H1 (cell line): ENCODE data around the gene HOXD10. TPM values are rescaled to one million over a fixed set of nuclear protein-coding genes. Genes with fewer than 3 reads are reported as not detected.

Experiments
- CTCF ChIA-PET: fragments of 300-600 bp; sonication (Branson Sonifier 250); formaldehyde crosslinking; loops from one replicate; lab custom pipeline; 2021; ENCODE audit not compliant: partially characterized antibody; lab: Charles Lee
- POLR2A ChIA-PET: fragments of 300-600 bp; sonication (Branson Sonifier 250); formaldehyde crosslinking; loops from one replicate; lab custom pipeline; 2021; ENCODE audit warnings: inconsistent platforms; ENCODE audit not compliant: partially characterized antibody; lab: Charles Lee
- DNase-seq, 2 experiments: peaks; one replicate each; pipeline versions ENCODE4 v3.0.0 to v3.0.0-alpha.2; 2010 to 2022; ENCODE audit warnings: low spot score in 2 of 2, low read depth in 1 of 2, mixed read lengths in 1 of 2
- FAIRE-seq: peaks from 2 replicates; lab custom pipeline; 2011; peaks lifted over from hg19 to GRCh38; lab: Jason Lieb, UNC
- H2AFZ ChIP-seq: 2 replicates; pipeline ENCODE4 v1.8.1; 2012; ENCODE audit warnings: low read length, inconsistent platforms
- H2AK5ac ChIP-seq: 2 replicates; pipeline ENCODE4 v1.6.1; 2013; ENCODE audit warnings: low read depth, low read length
- H2BK120ac ChIP-seq: replicated peaks from 2 replicates; pipeline ENCODE3; 2013; ENCODE audit warnings: low read depth, low read length, inconsistent platforms
- H2BK12ac ChIP-seq: 2 replicates; pipeline ENCODE4 v1.6.1; 2013; ENCODE audit warnings: low read depth, low read length
- H2BK15ac ChIP-seq: 2 replicates; pipeline ENCODE4 v1.6.1; 2013; ENCODE audit warnings: low read length
- H2BK20ac ChIP-seq: 2 replicates; pipeline ENCODE4 v1.6.1; 2013; ENCODE audit warnings: low read length
- H2BK5ac ChIP-seq: 2 replicates; pipeline ENCODE4 v1.6.1; 2013; ENCODE audit warnings: low read depth, low read length
- H3K14ac ChIP-seq: 2 replicates; pipeline ENCODE4 v1.6.1; 2013; ENCODE audit warnings: inconsistent platforms; ENCODE audit not compliant: insufficient read length
- H3K18ac ChIP-seq: 2 replicates; pipeline ENCODE4 v1.6.1; 2013; ENCODE audit warnings: low read length; ENCODE audit errors: extremely low read depth
- H3K23ac ChIP-seq: 2 replicates; pipeline ENCODE4 v1.6.1; 2013; ENCODE audit warnings: inconsistent platforms; ENCODE audit not compliant: insufficient read length
- H3K23me2 ChIP-seq: 2 replicates; pipeline ENCODE4 v1.6.1; 2013; ENCODE audit warnings: low read depth, low read length
- H3K27ac ChIP-seq: 2 replicates; pipeline ENCODE4 v1.6.1; 2011; ENCODE audit warnings: low read depth, low read length, inconsistent platforms
- H3K27me3 ChIP-seq, 4 experiments: replicated peaks in 1 of 4; 1 replicate in 1 of 4; 2 replicates in 3 of 4; pipeline versions ENCODE4 v1.6.1 to v1.8.1; 2011 to 2013; ENCODE audit warnings: low read length in 3 of 4, mild to moderate bottlenecking in 3 of 4, inconsistent platforms in 2 of 4, mixed read lengths in 2 of 4, moderate library complexity in 1 of 4; ENCODE audit not compliant: control insufficient read depth in 3 of 4, insufficient read depth in 3 of 4; ENCODE audit errors: extremely low read depth in 1 of 4
- H3K36me3 ChIP-seq, 4 experiments: 2 replicates each; pipeline versions ENCODE4 v1.6.1 to v1.8.1; 2011 to 2013; ENCODE audit warnings: mild to moderate bottlenecking in 4 of 4, low read length in 3 of 4, moderate library complexity in 2 of 4, control low read depth in 1 of 4, inconsistent platforms in 1 of 4; ENCODE audit not compliant: insufficient read depth in 4 of 4, control insufficient read depth in 2 of 4
- H3K4ac ChIP-seq: replicated peaks from 2 replicates; pipeline ENCODE3; 2013; ENCODE audit warnings: low read length, low read depth, mixed read lengths, inconsistent platforms; ENCODE audit not compliant: insufficient read length
- H3K4me1 ChIP-seq, 4 experiments: replicated peaks in 1 of 4; 1 replicate in 1 of 4; 2 replicates in 3 of 4; pipeline versions ENCODE4 v1.6.1 to v1.8.1; 2011 to 2013; ENCODE audit warnings: low read length in 3 of 4, inconsistent platforms in 2 of 4, mixed read lengths in 1 of 4; ENCODE audit not compliant: insufficient read depth in 4 of 4, control insufficient read depth in 3 of 4
- H3K4me2 ChIP-seq, 2 experiments: 2 replicates each; pipeline versions ENCODE4 v1.6.1 to v1.8.1; 2011 to 2013; ENCODE audit warnings: low read depth in 2 of 2, low read length in 2 of 2, control low read depth in 1 of 2, inconsistent platforms in 1 of 2, mild to moderate bottlenecking in 1 of 2; ENCODE audit not compliant: insufficient read depth in 1 of 2
- H3K4me3 ChIP-seq, 4 experiments: fragments of 200-600, 300-600 bp in 1 of 4; sonication (generic), shearing (Covaris generic), sonication (Bioruptor Twin) in 1 of 4; 2 replicates each; pipeline versions ENCODE4 v1.5.1 to v1.8.1; 2011 to 2016; ENCODE audit warnings: low read length in 4 of 4, low read depth in 3 of 4, control low read depth in 2 of 4, inconsistent platforms in 2 of 4, mild to moderate bottlenecking in 2 of 4, mixed read lengths in 1 of 4, moderate library complexity in 1 of 4; ENCODE audit not compliant: insufficient read depth in 2 of 4; ENCODE audit errors: extremely low read depth in 1 of 4
- H3K56ac ChIP-seq: replicated peaks from 2 replicates; pipeline ENCODE3; 2013; ENCODE audit warnings: low read depth, mild to moderate bottlenecking, mixed read lengths, low read length, inconsistent platforms; ENCODE audit not compliant: insufficient read length
- H3K79me1 ChIP-seq: 2 replicates; pipeline ENCODE4 v1.6.1; 2013; ENCODE audit warnings: low read depth, low read length, control low read depth
- H3K79me2 ChIP-seq, 2 experiments: 2 replicates each; pipeline versions ENCODE4 v1.6.1 to v1.8.1; 2012 to 2013; ENCODE audit warnings: low read length in 2 of 2, mild to moderate bottlenecking in 2 of 2, inconsistent platforms in 1 of 2; ENCODE audit not compliant: insufficient read depth in 2 of 2, control insufficient read depth in 1 of 2
- H3K9ac ChIP-seq, 4 experiments: replicated peaks in 1 of 4; 1 replicate in 1 of 4; 2 replicates in 3 of 4; pipeline versions ENCODE4 v1.6.1 to v1.8.1; 2011 to 2013; ENCODE audit warnings: low read depth in 3 of 4, low read length in 3 of 4, control low read depth in 2 of 4, mild to moderate bottlenecking in 2 of 4, moderate library complexity in 2 of 4, inconsistent platforms in 1 of 4; ENCODE audit errors: extremely low read depth in 1 of 4
- H3K9me3 ChIP-seq, 2 experiments: 2 replicates each; pipeline versions ENCODE4 v1.6.1 to v1.8.1; 2012 to 2013; ENCODE audit warnings: mild to moderate bottlenecking in 2 of 2, moderate library complexity in 2 of 2, control low read depth in 1 of 2, inconsistent platforms in 1 of 2, low read depth in 1 of 2, low read length in 1 of 2, mixed read lengths in 1 of 2; ENCODE audit not compliant: insufficient read depth in 2 of 2
- H4K20me1 ChIP-seq, 2 experiments: replicated peaks in 1 of 2; 2 replicates each; pipeline versions ENCODE3 to v1.8.1; 2011 to 2013; ENCODE audit warnings: inconsistent platforms in 2 of 2, low read length in 2 of 2, mild to moderate bottlenecking in 1 of 2; ENCODE audit not compliant: insufficient read depth in 2 of 2, control insufficient read depth in 1 of 2
- H4K5ac ChIP-seq: 2 replicates; pipeline ENCODE4 v1.6.1; 2013; ENCODE audit warnings: low read length, low read depth, mixed read lengths, inconsistent platforms; ENCODE audit not compliant: insufficient read length
- H4K8ac ChIP-seq: 2 replicates; pipeline ENCODE4 v1.8.0; 2013; ENCODE audit warnings: mild to moderate bottlenecking, moderate library complexity, low read length, inconsistent platforms; ENCODE audit not compliant: insufficient read depth; ENCODE audit errors: extremely low read depth
- H4K91ac ChIP-seq: replicated peaks from 2 replicates; pipeline ENCODE3; 2013; ENCODE audit warnings: low read length, mixed read lengths, inconsistent platforms; ENCODE audit not compliant: insufficient read length
- CBX8 ChIP-seq: fragments of 300-800, 300-1000 bp; sonication (generic); IDR thresholded peaks from 2 replicates; pipeline ENCODE4 v1.7.1; 2016; ENCODE audit warnings: low read depth, low read length, borderline replicate concordance
- JUN ChIP-seq: IDR thresholded peaks from 2 replicates; pipeline ENCODE4 v1.6.1; 2011; ENCODE audit warnings: low read depth, mild to moderate bottlenecking, improper control_type of control experiment, low read length
- RNF2 ChIP-seq: fragments of 200-900, 300-1000 bp; sonication (generic); IDR thresholded peaks from 2 replicates; pipeline ENCODE4 v1.7.1; 2016; ENCODE audit warnings: borderline replicate concordance, low read depth, mild to moderate bottlenecking, antibody characterized with exemption, low read length; ENCODE audit not compliant: poor library complexity, severe bottlenecking; ENCODE audit errors: missing control alignments
- TAF1 ChIP-seq: IDR thresholded peaks from 2 replicates; pipeline ENCODE4 v1.6.1; 2011; ENCODE audit warnings: mild to moderate bottlenecking, low read depth, low read length
- WGBS, 2 experiments: shearing (Covaris generic) in 1 of 2; methylation state at CpG; one replicate each; pipeline versions ENCODE4 v1.1.6 to v1.1.7; 2013 to 2015; ENCODE audit warnings: low lambda C conversion rate in 2 of 2, mixed read lengths in 2 of 2, inconsistent platforms in 1 of 2, low coverage in 1 of 2, missing lambda C conversion rate in 1 of 2; ENCODE audit not compliant: insufficient replicate concordance in 2 of 2, insufficient coverage in 1 of 2, insufficient read length in 1 of 2; ENCODE audit errors: extremely low coverage in 1 of 2, missing lambda C conversion rate in 1 of 2; 5-methylcytosine and 5-hydroxymethylcytosine counted together
- polyA plus RNA-seq, 7 experiments: library from polyadenylated mRNA; depleted of rRNA in 3 of 7; stranded (reverse) in 5 of 7; unstranded in 2 of 7; fragments of >200 nt in 5 of 7; fragments of 200-250 nt in 2 of 7; gene quantifications; 1 replicate in 5 of 7; 2 replicates in 1 of 7; 4 replicates in 1 of 7; pipeline versions ENCODE4 v1.2.1 to v1.2.3, GENCODE V29; 2011 to 2013; ENCODE audit warnings: missing spikeins in 2 of 7, mixed read lengths in 2 of 7
- total RNA-seq: library from RNA; stranded (reverse); fragmentation: NEBNext Ultra II Directional; extraction: Animal tissue kit (Norgen Biotek cat#: 25700); gene quantifications from 2 replicates; pipeline ENCODE4 v1.2.1, GENCODE V29; 2021
- TF ChIP-seq, protein P1 (sequence below): IDR thresholded peaks from 2 replicates; pipeline ENCODE4 v1.6.1; 2012; ENCODE audit warnings: low read length, inconsistent platforms

Gene HOXD10
- total and polyA plus RNA-seq, 2 of the 8 experiments (the other 6 are each of a cell fraction or from before 2014, with no cell fraction given), result not detected

GRCh38 chr2:176103742-176104315 lies 12.7 kb upstream of the HOXD10 start:
- Histone ChIP-seq H3K18ac (no peak overlapping the region), H3K27ac (no peak overlapping the region), H3K56ac (no peak overlapping the region), H3K9ac (no peak overlapping the region), H2BK5ac (no peak overlapping the region), H2BK20ac (no peak overlapping the region), H4K20me1 (peaks cover 8 to 43% of the 10 kb centered on the region in 2 experiments), H3K14ac (no peak overlapping the region), H3K23me2 (0 out of 2 replicates have a peak, but pooled peaks cover 2% of the 10 kb centered on the region), H3K9me3 (no peaks in the 10 kb centered on the region), H2BK12ac (no peak overlapping the region), H3K4ac (no peak overlapping the region), H3K36me3 (peaks cover 0 to 4% (median 0%) of the 10 kb centered on the region in 4 experiments; a peak in 1 of 8 replicates), H2AK5ac (no peak overlapping the region), H3K27me3 (peaks cover 98 to 99% (median 99%) of the 10 kb centered on the region in 4 experiments), H3K4me2 (peak overlapping the region in 1 of 2 experiments; percentile 42; a peak in 1 of 4 replicates), H2BK15ac (no peak overlapping the region), H4K5ac (no peak overlapping the region), H3K4me1 (peaks cover 0 to 27% (median 14%) of the 10 kb centered on the region in 4 experiments; a peak in 6 of 7 replicates), H4K8ac (no peak overlapping the region), H2BK120ac (no peak overlapping the region), H2AFZ (no peak overlapping the region), H3K23ac (no peak overlapping the region), H4K91ac (no peak overlapping the region), H3K79me2 (no peaks in the 10 kb centered on the region), H3K79me1 (no peaks in the 10 kb centered on the region), H3K4me3 (peak overlapping the region in 1 of 4 experiments; percentile 50; a peak in 2 of 8 replicates)
- TF ChIP-seq JUN (no peak), RNF2 (peak; percentile 54), TAF1 (no peak), CBX8 (peak; percentile 40; the same call in 1 of the 2 replicates)
- TF ChIP-seq, protein P1, sequence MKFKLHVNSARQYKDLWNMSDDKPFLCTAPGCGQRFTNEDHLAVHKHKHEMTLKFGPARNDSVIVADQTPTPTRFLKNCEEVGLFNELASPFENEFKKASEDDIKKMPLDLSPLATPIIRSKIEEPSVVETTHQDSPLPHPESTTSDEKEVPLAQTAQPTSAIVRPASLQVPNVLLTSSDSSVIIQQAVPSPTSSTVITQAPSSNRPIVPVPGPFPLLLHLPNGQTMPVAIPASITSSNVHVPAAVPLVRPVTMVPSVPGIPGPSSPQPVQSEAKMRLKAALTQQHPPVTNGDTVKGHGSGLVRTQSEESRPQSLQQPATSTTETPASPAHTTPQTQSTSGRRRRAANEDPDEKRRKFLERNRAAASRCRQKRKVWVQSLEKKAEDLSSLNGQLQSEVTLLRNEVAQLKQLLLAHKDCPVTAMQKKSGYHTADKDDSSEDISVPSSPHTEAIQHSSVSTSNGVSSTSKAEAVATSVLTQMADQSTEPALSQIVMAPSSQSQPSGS, result no peak
- DNase-seq (peak in 1 of 2 experiments; percentile 55), FAIRE-seq (no peak)
- CTCF ChIA-PET, result interaction anchor here (0.6 to 4.6 kb wide), 10 partner anchors 7 to 33 kb away, joined by 3 to 20 read pairs (median 8); partner anchors contain the start of gene HOXD10
- POLR2A ChIA-PET, result interaction anchor here (1.0 to 1.6 kb wide), 3 partner anchors 9 to 84 kb away, joined by 3 to 6 read pairs (median 4); no protein-coding TSS in a partner anchor
- WGBS, 2 experiments, result 4% methylated on average over 7 of the region's 17 CpGs; no CpG with 5 or more reads in 1 of the 2 experiments
